ENCODE results near the gene FGF1.

DNA sequence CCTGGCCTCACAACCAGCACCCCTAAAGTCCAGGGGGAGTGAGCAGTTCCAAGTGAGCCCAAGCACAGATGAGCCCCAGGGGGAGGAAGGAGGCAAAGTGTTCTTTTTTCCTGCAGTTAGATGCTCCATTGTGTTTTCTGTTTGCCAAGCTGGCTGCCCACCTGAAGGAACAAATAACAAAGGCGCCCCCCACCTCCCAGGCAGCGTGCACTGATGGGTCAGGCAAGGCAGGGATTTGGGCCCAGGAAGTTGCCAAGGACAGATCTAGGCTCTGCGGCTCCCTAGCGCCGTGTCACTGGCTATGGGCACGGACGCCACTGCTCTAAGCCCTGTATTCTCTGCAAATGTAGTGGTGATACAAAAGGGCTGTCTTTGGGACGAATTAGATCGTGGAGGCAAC, 21.8 kb downstream of the FGF1 start:
- TF ChIP-seq, protein P1, sequence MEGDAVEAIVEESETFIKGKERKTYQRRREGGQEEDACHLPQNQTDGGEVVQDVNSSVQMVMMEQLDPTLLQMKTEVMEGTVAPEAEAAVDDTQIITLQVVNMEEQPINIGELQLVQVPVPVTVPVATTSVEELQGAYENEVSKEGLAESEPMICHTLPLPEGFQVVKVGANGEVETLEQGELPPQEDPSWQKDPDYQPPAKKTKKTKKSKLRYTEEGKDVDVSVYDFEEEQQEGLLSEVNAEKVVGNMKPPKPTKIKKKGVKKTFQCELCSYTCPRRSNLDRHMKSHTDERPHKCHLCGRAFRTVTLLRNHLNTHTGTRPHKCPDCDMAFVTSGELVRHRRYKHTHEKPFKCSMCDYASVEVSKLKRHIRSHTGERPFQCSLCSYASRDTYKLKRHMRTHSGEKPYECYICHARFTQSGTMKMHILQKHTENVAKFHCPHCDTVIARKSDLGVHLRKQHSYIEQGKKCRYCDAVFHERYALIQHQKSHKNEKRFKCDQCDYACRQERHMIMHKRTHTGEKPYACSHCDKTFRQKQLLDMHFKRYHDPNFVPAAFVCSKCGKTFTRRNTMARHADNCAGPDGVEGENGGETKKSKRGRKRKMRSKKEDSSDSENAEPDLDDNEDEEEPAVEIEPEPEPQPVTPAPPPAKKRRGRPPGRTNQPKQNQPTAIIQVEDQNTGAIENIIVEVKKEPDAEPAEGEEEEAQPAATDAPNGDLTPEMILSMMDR (conservative IDR thresholded peaks at IDR 0.05; ENCODE audit: low read depth, low read length) = no peak
- no peak for TF ChIP-seq FOS (IDR thresholded peaks at IDR 0.05; ENCODE audit: low read depth, low read length)
